Activated CD4-positive, alpha-beta memory T cell treated with anti-CD3 and anti-CD28 coated beads for 36 hours (primary cell): ENCODE data around the gene SERPINA3. TPM values are rescaled to one million over a fixed set of nuclear protein-coding genes. Genes with fewer than 3 reads are reported as not detected.

Experiments used
- CTCF ChIA-PET: fragments of 350-600 bp; sonication (Branson Sonifier 250); formaldehyde crosslinking; loops from one replicate; lab custom pipeline; 2021; ENCODE audit warnings: antibody characterized with exemption, inconsistent platforms; lab: Charles Lee
- POLR2A ChIA-PET: fragments of 350-600 bp; sonication (Branson Sonifier 250); formaldehyde crosslinking; loops from one replicate; lab custom pipeline; 2021; ENCODE audit warnings: antibody characterized with exemption; lab: Charles Lee
- DNase-seq: peaks from one replicate; pipeline ENCODE4 v3.0.0-alpha.2; 2020
- H3K27ac Mint-ChIP-seq: one replicate; pipeline ENCODE4 v1.8.0; 2021; ENCODE audit warnings: mixed read lengths
- H3K27me3 Mint-ChIP-seq: one replicate; pipeline ENCODE4 v1.8.0; 2021; ENCODE audit warnings: mixed read lengths
- H3K36me3 Mint-ChIP-seq: one replicate; pipeline ENCODE4 v1.8.0; 2021; ENCODE audit warnings: mixed read lengths
- H3K4me1 Mint-ChIP-seq: one replicate; pipeline ENCODE4 v1.8.0; 2021; ENCODE audit warnings: low read depth, mixed read lengths
- H3K4me3 Mint-ChIP-seq: one replicate; pipeline ENCODE4 v1.8.0; 2021; ENCODE audit warnings: mild to moderate bottlenecking, mixed read lengths
- H3K9me3 Mint-ChIP-seq: one replicate; pipeline ENCODE4 v1.8.0; 2021; ENCODE audit warnings: mixed read lengths
- intact Hi-C: fragments of 100-400 bp; cut with micrococcal nuclease; formaldehyde crosslinking; loops from one replicate; pipeline ENCODE4 v1.15.1; 2023
- total RNA-seq, 2 experiments: library from RNA; stranded (reverse); gene quantifications; one replicate each; pipeline ENCODE4 v1.2.3, GENCODE V29; 2021

Gene SERPINA3
- total RNA-seq: not detected

DNA sequence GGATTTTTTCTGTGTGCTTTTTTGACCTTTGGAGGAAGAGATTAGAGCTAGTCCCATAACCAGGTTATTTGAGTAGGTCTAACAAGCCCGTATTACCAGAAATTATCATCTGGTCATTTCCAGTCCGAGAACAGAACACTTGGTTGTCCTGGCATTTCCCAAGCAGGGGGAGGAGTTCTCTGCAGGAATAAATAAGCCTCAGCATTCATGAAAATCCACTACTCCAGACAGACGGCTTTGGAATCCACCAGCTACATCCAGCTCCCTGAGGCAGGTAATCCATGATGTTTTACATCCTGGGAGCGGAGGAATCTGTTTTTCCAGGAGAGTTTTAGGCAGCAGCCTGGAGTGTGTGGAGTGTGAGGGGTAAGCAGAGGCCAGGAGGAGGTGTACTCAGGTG lies at the start of gene SERPINA3:
SERPINA3 (plus strand) TSS at position 218 of the 400 bp plus-strand sequence. CDS start 2,051 bp downstream, outside the sequence.
- Mint-ChIP-seq H3K36me3 (no peaks in the 10 kb centered on the region), H3K27me3 (no peaks in the 10 kb centered on the region), H3K27ac (no peak within 1 kb of the TSS), H3K9me3 (peaks cover 7% of the 10 kb centered on the region), H3K4me3 (no peak within 1 kb of the TSS), H3K4me1 (no peaks in the 10 kb centered on the region)
- DNase-seq: no peak
- POLR2A ChIA-PET: no interaction called here
- intact Hi-C loops: no loop called here
- CTCF ChIA-PET: no interaction called here

DNA sequence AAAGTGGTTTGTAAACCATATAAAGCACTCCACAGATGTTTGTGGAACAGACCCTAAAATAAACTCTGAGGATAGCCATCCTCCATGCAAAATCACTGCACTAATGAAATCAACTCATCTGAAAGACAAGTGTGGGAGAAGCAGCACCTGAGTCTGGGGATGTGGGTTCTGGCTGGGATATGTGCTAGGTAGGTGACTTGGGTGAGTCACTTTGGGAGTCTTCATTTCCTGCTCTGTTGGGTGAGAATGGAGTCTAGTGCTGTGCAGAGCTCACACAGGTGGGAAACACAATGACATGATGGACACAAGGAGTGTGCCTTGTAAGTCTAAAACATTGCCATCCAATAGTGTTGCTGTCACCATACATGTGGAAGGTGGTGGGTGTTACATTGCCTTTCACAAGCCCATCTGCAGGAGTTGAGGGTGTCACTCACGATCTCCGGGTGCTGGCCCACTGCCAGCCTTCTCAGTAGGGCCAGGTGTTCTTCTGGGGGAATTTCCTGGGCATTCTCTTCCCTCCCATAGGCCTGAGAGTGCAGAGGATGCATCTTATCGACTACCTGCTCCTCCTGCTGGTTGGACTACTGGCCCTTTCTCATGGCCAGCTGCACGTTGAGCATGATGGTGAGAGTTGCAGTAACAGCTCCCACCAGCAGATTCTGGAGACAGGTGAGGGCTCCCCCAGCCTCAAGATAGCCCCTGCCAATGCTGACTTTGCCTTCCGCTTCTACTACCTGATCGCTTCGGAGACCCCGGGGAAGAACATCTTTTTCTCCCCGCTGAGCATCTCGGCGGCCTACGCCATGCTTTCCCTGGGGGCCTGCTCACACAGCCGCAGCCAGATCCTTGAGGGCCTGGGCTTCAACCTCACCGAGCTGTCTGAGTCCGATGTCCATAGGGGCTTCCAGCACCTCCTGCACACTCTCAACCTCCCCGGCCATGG lies 49.0 kb upstream of the SERPINA3 start:
- CTCF ChIA-PET: no interaction called here
- no peaks in the 10 kb centered on the region for H3K9me3 Mint-ChIP-seq
- no peaks in the 10 kb centered on the region for H3K4me1 Mint-ChIP-seq
- intact Hi-C loops: no loop called here
- H3K27ac Mint-ChIP-seq: no peak overlapping the region
- DNase-seq: no peak
- POLR2A ChIA-PET: no interaction called here
- H3K36me3 Mint-ChIP-seq: no peaks in the 10 kb centered on the region
- H3K4me3 Mint-ChIP-seq: no peak overlapping the region
- peaks cover 8% of the 10 kb centered on the region for H3K27me3 Mint-ChIP-seq

DNA sequence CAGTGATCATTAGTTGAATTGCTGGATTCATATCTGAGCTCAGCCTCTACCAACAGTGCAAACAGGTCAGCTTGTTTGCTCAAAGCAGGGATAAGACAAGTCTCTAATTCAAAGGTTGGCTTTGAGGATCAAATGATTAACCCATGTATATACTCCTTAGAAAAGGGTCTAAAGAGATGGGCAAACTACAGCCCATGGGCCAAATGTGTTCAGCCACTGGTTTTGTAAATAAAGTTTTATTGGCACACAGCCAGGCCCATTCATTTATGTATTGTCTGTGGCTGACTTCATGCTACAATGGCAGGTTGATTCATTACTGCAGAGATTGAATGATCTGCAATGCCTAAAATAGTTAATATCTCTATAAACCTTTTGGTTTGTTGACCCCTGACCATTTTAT lies 47.8 kb upstream of the SERPINA3 start:
- Mint-ChIP-seq H3K4me1 (no peaks in the 10 kb centered on the region), H3K27ac (no peak overlapping the region), H3K27me3 (peaks cover 3% of the 10 kb centered on the region), H3K4me3 (no peak overlapping the region), H3K36me3 (no peaks in the 10 kb centered on the region), H3K9me3 (no peaks in the 10 kb centered on the region)
- DNase-seq: no peak
- ChIA-PET POLR2A (no interaction called here), CTCF (no interaction called here)
- intact Hi-C loops: no loop called here

DNA sequence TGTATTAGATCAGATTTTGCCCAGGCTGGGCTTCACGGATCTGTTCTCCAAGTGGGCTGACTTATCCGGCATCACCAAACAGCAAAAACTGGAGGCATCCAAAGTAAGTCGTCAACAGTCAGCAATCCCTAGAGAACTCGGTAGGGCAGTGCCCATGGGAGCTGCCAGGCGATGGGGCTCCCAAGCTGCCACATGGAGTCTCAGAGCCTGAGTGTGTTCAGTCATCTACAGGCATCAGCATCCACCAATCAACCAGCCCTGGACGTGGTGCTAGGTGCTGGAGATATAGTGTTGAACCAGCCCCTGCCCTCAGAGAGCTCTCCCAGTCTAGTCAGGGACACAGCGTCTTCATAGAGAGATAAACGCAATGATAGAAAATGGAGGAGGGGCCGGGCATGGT lies 44.0 kb upstream of the SERPINA3 start:
- POLR2A ChIA-PET: no interaction called here
- no peak for DNase-seq
- intact Hi-C loops: no loop called here
- Mint-ChIP-seq H3K27me3 (peaks cover 4% of the 10 kb centered on the region), H3K9me3 (no peaks in the 10 kb centered on the region), H3K4me1 (no peaks in the 10 kb centered on the region), H3K27ac (no peak overlapping the region), H3K4me3 (no peak overlapping the region), H3K36me3 (no peaks in the 10 kb centered on the region)
- CTCF ChIA-PET: no interaction called here

DNA sequence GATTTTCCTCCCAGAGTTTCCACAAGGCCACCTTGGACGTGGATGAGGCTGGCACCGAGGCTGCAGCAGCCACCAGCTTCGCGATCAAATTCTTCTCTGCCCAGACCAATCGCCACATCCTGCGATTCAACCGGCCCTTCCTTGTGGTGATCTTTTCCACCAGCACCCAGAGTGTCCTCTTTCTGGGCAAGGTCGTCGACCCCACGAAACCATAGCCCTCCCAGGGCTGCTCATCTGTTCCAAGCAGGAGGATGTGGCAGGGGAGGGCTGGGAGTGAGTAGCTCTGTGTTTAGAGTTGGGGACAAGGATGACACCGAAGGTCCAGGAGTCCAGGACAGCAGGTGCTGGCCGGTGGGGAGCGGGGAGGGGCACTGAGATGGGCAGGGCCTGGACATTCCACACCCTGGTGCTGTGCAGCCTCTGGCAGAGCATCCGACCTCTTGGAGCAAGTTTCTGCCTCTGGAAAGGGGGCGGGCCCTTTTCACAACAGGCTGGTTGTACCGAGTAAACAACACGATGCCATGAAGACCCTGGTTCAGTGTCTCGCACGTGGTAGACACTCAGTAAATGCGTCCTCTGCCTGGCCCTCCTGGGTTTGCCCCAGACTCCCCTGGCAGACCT lies 42.7 kb upstream of the SERPINA3 start:
- no peak for DNase-seq
- Mint-ChIP-seq H3K4me3 (no peak overlapping the region), H3K27me3 (peaks cover 2% of the 10 kb centered on the region), H3K9me3 (no peaks in the 10 kb centered on the region), H3K4me1 (no peaks in the 10 kb centered on the region), H3K36me3 (no peaks in the 10 kb centered on the region), H3K27ac (no peak overlapping the region)
- intact Hi-C loops: no loop called here
- CTCF ChIA-PET: no interaction called here
- POLR2A ChIA-PET: no interaction called here

DNA sequence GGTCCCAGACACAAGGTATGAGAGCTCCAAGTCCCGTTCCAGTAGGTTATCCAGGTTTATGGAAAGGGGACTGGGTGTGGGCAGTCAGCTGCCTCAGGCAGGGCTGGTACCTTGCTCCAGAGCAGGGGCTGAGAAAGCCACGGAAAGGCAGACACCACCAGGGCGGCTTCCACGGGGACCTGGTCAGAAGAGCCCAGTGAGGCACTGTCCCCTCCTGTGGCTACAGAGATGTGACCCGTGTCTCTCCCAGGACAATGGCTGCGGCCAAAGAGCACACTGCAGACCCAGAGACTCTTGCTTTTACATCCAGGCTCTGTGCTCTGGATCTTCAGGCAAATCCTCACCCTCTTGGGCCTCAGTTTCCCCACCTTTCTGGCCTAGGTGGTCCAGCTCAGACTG lies 42.2 kb upstream of the SERPINA3 start:
- ChIA-PET POLR2A (no interaction called here), CTCF (no interaction called here)
- no peak overlapping the region for H3K4me3 Mint-ChIP-seq
- no peaks in the 10 kb centered on the region for H3K9me3 Mint-ChIP-seq
- DNase-seq: no peak
- H3K36me3 Mint-ChIP-seq: no peaks in the 10 kb centered on the region
- no peaks in the 10 kb centered on the region for H3K4me1 Mint-ChIP-seq
- no peak overlapping the region for H3K27ac Mint-ChIP-seq
- H3K27me3 Mint-ChIP-seq: peaks cover 2% of the 10 kb centered on the region
- intact Hi-C loops: no loop called here

DNA sequence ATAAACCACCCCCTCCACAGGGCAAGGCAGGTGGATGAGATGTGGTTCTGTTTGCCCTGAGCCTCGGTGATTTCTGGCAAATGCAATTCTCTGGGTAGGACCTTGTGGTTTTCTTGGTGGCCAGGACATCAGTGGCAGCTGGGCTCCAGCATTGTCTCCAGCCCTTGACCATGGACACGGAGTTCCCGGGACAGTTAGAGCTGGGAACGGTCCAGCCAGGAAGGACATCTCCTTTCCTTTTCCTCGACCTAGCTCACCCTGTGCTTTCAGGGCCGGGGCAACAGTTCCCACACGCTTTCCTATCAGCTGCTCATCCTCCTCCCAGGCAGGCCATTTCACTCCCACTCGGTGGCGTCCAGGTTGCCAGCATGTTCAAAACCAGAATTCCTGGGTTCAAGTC lies 41.8 kb upstream of the SERPINA3 start:
- no peaks in the 10 kb centered on the region for H3K4me1 Mint-ChIP-seq
- ChIA-PET POLR2A (no interaction called here), CTCF (interaction anchor here (1.8 kb wide), 1 partner anchor 21 kb away, joined by 4 read pairs; no protein-coding TSS in a partner anchor)
- H3K9me3 Mint-ChIP-seq: no peaks in the 10 kb centered on the region
- peaks cover 2% of the 10 kb centered on the region for H3K27me3 Mint-ChIP-seq
- no peak overlapping the region for H3K27ac Mint-ChIP-seq
- H3K4me3 Mint-ChIP-seq: no peak overlapping the region
- no peak for DNase-seq
- H3K36me3 Mint-ChIP-seq: no peaks in the 10 kb centered on the region
- intact Hi-C loops: no loop called here

DNA sequence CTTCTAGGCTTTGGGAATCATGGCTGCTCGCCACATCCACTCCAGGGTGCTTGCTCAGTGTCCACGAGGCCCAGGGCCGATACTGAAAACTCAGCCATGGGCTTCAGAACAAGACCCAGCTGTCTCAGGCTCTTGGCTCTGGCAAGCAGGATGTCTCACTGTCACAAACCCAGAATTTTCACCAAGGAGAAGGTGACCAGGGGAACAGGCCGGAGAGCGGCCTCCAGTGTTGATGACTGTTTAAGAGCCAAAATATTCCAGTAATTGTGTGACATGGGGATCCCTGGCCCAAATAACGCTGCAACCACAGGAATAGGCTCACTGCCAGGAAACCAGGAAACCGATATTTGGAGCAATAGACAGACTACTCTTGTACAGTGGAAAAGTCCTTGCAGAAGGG lies 40.8 kb upstream of the SERPINA3 start:
- Mint-ChIP-seq H3K4me1 (no peaks in the 10 kb centered on the region), H3K27ac (no peak overlapping the region), H3K4me3 (no peak overlapping the region), H3K27me3 (peaks cover 2% of the 10 kb centered on the region), H3K36me3 (no peaks in the 10 kb centered on the region), H3K9me3 (no peaks in the 10 kb centered on the region)
- ChIA-PET CTCF (interaction anchor here (1.8 kb wide), 1 partner anchor 22 kb away, joined by 4 read pairs; no protein-coding TSS in a partner anchor), POLR2A (no interaction called here)
- intact Hi-C loops: no loop called here
- DNase-seq: no peak

DNA sequence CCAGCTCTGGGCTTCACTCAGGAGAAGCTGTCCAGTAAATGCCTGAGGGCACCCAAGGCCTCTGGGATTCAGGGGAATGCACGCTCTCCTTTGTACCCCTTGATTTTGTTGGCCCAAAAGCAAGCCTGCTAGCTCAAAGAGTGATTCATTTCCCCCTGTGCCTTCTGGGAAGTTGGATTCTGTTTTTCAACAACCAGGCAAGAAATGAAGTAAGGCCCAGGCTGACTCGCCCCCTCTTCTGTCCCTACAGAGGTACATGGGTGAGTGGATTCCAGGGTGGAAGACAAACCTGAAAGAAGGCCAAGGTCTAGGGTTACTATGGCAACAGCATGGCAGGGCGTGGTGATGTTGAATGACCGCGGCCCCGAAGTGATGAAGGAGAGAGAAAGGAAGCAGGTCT lies 40.2 kb upstream of the SERPINA3 start:
- H3K36me3 Mint-ChIP-seq: no peaks in the 10 kb centered on the region
- H3K9me3 Mint-ChIP-seq: no peaks in the 10 kb centered on the region
- DNase-seq: no peak
- CTCF ChIA-PET: interaction anchor here (1.8 kb wide), 1 partner anchor 23 kb away, joined by 4 read pairs; no protein-coding TSS in a partner anchor
- H3K27me3 Mint-ChIP-seq: peaks cover 2% of the 10 kb centered on the region
- H3K4me3 Mint-ChIP-seq: no peak overlapping the region
- POLR2A ChIA-PET: no interaction called here
- H3K4me1 Mint-ChIP-seq: no peaks in the 10 kb centered on the region
- intact Hi-C loops: no loop called here
- no peak overlapping the region for H3K27ac Mint-ChIP-seq

DNA sequence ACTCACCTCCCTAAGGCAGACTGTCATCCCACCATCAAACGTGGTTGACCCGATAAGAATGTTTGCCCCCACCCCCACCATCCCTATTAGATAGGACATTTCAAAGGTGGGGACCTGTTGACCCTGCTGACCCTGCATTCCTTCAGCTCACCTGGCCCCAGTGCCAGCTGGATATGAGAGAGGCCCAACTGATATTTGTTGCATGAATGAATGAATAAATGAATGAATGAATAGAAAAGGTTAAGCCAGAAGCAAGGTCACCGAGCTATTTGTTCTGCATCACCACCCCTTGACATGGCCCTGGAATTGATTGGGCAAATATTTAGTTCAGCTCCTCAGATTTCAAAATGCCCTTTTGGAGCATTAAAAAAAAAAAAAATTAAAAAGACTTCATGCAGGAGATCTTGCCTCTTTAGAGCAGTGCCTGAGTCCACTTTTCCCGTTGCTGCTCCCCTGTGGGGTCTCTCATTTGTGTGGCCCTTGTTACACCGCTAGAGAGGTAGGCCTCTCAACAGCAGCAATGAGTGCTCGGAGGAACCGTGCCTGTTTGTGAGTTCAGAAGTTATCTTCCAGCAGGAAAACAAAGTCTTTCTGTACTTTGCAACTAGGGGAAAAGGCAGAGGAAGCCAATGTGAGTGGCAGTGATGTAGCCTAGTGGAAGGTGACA lies 39.4 kb upstream of the SERPINA3 start:
- H3K4me1 Mint-ChIP-seq: no peaks in the 10 kb centered on the region
- intact Hi-C loops: no loop called here

DNA sequence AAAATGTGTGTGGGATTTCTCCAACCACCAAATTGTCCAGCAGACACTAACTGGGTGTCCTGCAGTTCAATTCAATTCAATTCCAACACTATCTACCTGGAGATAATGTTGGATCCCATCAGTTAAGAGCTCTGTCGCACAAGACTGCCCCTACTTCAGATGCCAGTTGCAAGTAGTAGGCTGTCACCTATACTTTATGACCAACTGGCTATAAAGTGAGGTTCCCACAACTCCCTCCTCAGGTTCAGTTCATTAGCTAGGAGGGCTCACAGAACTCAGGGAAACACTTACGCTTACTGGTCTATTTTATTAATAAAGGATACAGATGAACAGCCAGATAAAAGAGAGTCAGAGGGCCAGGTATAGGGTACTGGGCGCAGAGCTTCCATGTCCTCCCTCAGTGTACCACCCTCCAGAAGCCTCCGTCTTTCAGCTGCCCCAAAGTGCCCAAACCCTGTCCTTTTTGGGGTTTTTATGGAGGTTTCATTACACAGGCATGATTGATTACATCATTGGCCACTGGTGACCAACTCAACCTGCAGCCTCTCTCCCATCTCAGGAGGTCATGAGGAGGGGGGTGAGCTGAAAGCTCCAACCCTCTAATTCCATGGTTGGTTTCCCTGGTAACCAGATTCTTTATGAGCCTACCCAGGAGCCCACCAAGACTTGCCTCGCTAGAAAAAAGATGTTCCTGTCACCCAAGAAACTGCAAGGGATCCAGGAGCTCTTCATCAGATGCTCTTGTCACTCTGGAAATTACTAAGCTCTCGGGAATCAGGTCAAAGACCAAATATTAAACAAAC lies 38.5 kb upstream of the SERPINA3 start:
- Mint-ChIP-seq H3K36me3 (no peaks in the 10 kb centered on the region), H3K27me3 (peaks cover 2% of the 10 kb centered on the region), H3K9me3 (no peaks in the 10 kb centered on the region), H3K4me1 (no peaks in the 10 kb centered on the region), H3K4me3 (no peak overlapping the region), H3K27ac (no peak overlapping the region)
- ChIA-PET CTCF (interaction anchor here (1.0 to 2.0 kb wide), 2 partner anchors 13 to 25 kb away, joined by 3 to 6 read pairs; no protein-coding TSS in a partner anchor), POLR2A (no interaction called here)
- no peak for DNase-seq
- intact Hi-C loops: no loop called here

More for the DNA sequence above, 39.4 kb upstream of the SERPINA3 start:
- no peaks in the 10 kb centered on the region for H3K9me3 Mint-ChIP-seq
- no peaks in the 10 kb centered on the region for H3K36me3 Mint-ChIP-seq
- no peak overlapping the region for H3K27ac Mint-ChIP-seq
- DNase-seq: no peak
- H3K27me3 Mint-ChIP-seq: peaks cover 2% of the 10 kb centered on the region
- POLR2A ChIA-PET: no interaction called here
- H3K4me3 Mint-ChIP-seq: no peak overlapping the region
- CTCF ChIA-PET: interaction anchor here (2.0 kb wide), 1 partner anchor 24 kb away, joined by 6 read pairs; no protein-coding TSS in a partner anchor
